ENCODE measurements around the gene METTL25B.
"Not testable (repeated sequence)": the region's sequence is repeated elsewhere in the genome, so short reads cannot be mapped to it uniquely, and the experiment has no call there.

METTL25B gene

GRCh38 chr1:156752843-156753482 is 24.7 kb downstream of the METTL25B start:
- H3K4me3 ChIP-seq (ENCODE audit: low read depth in 1 of 5, low read length in 5 of 5): peak overlapping the region; percentile 78 to 98 (median 93)
- H3K27me3 ChIP-seq (ENCODE audit: control insufficient read depth in 5 of 5, insufficient read depth in 4 of 5, low read length in 5 of 5): no peaks in the 10 kb centered on the region
- H3K4me1 ChIP-seq (ENCODE audit: control insufficient read depth in 5 of 5, insufficient read depth in 5 of 5, low read length in 5 of 5): peaks cover 19 to 61% (median 55%) of the 10 kb centered on the region in 5 donors
- peak overlapping the region in 3 of 5 donors; percentile 87 to 96 (median 91) for H3K9ac ChIP-seq (ENCODE audit: low read length in 5 of 5)
- peak overlapping the region; percentile 94 for H3K27ac ChIP-seq (ENCODE audit: low read depth, low read length)
- no peaks in the 10 kb centered on the region for H3K36me3 ChIP-seq (ENCODE audit: control insufficient read depth in 5 of 5, insufficient read depth in 5 of 5, low read length in 5 of 5)
- H3K9me3 ChIP-seq (ENCODE audit: control insufficient read depth in 5 of 5, low read length in 5 of 5): no peaks in the 10 kb centered on the region

GRCh38 chr1:156754219-156754618 is 25.9 kb downstream of the METTL25B start:
- Histone ChIP-seq H3K4me3 (ENCODE audit: low read depth in 1 of 5, low read length in 5 of 5) (no peak overlapping the region), H3K9ac (ENCODE audit: low read length in 5 of 5) (no peak overlapping the region), H3K9me3 (ENCODE audit: control insufficient read depth in 5 of 5, low read length in 5 of 5) (no peaks in the 10 kb centered on the region), H3K27me3 (ENCODE audit: control insufficient read depth in 5 of 5, insufficient read depth in 4 of 5, low read length in 5 of 5) (no peaks in the 10 kb centered on the region), H3K27ac (ENCODE audit: low read depth, low read length) (no peak overlapping the region), H3K4me1 (ENCODE audit: control insufficient read depth in 5 of 5, insufficient read depth in 5 of 5, low read length in 5 of 5) (peaks cover 10 to 48% (median 42%) of the 10 kb centered on the region in 5 donors), H3K36me3 (ENCODE audit: control insufficient read depth in 5 of 5, insufficient read depth in 5 of 5, low read length in 5 of 5) (no peaks in the 10 kb centered on the region)

DNA sequence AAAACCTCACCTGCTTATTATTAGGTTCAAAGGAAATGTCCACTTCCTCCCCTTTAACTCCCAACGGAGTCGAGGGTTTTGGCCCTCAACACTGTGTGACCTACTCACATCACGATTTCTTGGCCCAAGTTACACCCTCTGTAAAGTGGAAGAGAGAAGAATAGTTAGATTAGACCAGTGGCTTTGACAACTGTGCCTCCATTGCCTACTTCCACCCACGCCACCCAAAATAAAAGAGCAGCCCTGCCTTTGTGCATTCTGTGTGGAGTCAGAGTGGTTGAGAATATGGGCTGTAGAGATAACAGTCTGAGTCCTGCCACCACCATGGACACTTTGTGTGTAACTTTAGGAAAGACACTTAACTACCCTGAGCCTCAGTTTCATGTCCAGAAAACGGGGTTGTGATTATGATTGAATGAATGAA is 27.3 kb downstream of the METTL25B start:
- H3K9ac ChIP-seq (ENCODE audit: low read length in 5 of 5): no peak overlapping the region
- no peaks in the 10 kb centered on the region for H3K36me3 ChIP-seq (ENCODE audit: control insufficient read depth in 5 of 5, insufficient read depth in 5 of 5, low read length in 5 of 5)
- no peak overlapping the region for H3K27ac ChIP-seq (ENCODE audit: low read depth, low read length)
- no peak overlapping the region for H3K4me3 ChIP-seq (ENCODE audit: low read depth in 1 of 5, low read length in 5 of 5)
- peaks cover 6 to 35% (median 29%) of the 10 kb centered on the region in 5 donors for H3K4me1 ChIP-seq (ENCODE audit: control insufficient read depth in 5 of 5, insufficient read depth in 5 of 5, low read length in 5 of 5)
- no peaks in the 10 kb centered on the region for H3K9me3 ChIP-seq (ENCODE audit: control insufficient read depth in 5 of 5, low read length in 5 of 5)
- no peaks in the 10 kb centered on the region for H3K27me3 ChIP-seq (ENCODE audit: control insufficient read depth in 5 of 5, insufficient read depth in 4 of 5, low read length in 5 of 5)

GRCh38 chr1:156756355-156756754 is 28.1 kb downstream of the METTL25B start:
- Histone ChIP-seq H3K9ac (ENCODE audit: low read length in 5 of 5) (no peak overlapping the region), H3K27ac (ENCODE audit: low read depth, low read length) (no peak overlapping the region), H3K9me3 (ENCODE audit: control insufficient read depth in 5 of 5, low read length in 5 of 5) (no peaks in the 10 kb centered on the region), H3K4me3 (ENCODE audit: low read depth in 1 of 5, low read length in 5 of 5) (no peak overlapping the region), H3K27me3 (ENCODE audit: control insufficient read depth in 5 of 5, insufficient read depth in 4 of 5, low read length in 5 of 5) (no peaks in the 10 kb centered on the region), H3K4me1 (ENCODE audit: control insufficient read depth in 5 of 5, insufficient read depth in 5 of 5, low read length in 5 of 5) (peaks cover 6 to 34% (median 28%) of the 10 kb centered on the region in 5 donors), H3K36me3 (ENCODE audit: control insufficient read depth in 5 of 5, insufficient read depth in 5 of 5, low read length in 5 of 5) (no peaks in the 10 kb centered on the region)

DNA sequence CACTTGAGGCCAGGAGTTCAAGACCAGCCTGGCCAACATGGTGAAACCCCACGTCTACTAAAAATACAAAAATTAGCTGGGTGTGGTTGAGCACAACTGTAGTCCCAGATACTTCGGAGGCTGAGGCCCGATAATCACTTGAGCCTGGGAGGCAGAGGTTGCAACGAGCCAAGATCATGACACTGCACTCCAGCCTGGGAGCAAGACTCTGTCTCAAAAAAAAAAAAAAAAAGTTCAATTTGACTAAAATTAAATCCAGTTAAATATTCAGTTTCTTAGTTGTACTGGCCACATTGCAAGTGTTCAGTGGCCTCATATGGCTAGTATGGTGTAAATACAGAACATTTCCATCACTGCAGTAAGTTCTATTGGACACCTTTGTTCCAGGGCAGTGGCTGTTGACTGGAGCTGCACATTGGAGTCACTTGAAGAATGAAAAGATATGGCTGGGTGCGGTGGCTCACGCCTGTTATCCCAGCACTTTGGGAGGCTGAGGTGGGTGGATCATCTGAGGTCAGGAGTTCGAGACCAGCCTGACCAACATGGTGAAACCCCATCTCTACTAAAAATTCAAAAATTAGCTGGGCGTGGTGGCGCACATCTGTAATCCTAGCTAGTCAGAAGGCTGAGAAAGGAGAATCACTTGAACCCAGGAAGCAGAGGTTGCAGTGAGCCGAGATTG is 29.4 kb downstream of the METTL25B start:
- H3K27me3 ChIP-seq (ENCODE audit: control insufficient read depth in 5 of 5, insufficient read depth in 4 of 5, low read length in 5 of 5); H3K9me3 ChIP-seq (ENCODE audit: control insufficient read depth in 5 of 5, low read length in 5 of 5); H3K36me3 ChIP-seq (ENCODE audit: control insufficient read depth in 5 of 5, insufficient read depth in 5 of 5, low read length in 5 of 5); H3K27ac ChIP-seq (ENCODE audit: low read depth, low read length); H3K4me3 ChIP-seq (ENCODE audit: low read depth in 1 of 5, low read length in 5 of 5); H3K9ac ChIP-seq (ENCODE audit: low read length in 5 of 5): not testable (repeated sequence)
- H3K4me1 ChIP-seq (ENCODE audit: control insufficient read depth in 5 of 5, insufficient read depth in 5 of 5, low read length in 5 of 5): peaks cover under 1 to 26% (median 20%) of the 10 kb centered on the region in 5 donors

DNA sequence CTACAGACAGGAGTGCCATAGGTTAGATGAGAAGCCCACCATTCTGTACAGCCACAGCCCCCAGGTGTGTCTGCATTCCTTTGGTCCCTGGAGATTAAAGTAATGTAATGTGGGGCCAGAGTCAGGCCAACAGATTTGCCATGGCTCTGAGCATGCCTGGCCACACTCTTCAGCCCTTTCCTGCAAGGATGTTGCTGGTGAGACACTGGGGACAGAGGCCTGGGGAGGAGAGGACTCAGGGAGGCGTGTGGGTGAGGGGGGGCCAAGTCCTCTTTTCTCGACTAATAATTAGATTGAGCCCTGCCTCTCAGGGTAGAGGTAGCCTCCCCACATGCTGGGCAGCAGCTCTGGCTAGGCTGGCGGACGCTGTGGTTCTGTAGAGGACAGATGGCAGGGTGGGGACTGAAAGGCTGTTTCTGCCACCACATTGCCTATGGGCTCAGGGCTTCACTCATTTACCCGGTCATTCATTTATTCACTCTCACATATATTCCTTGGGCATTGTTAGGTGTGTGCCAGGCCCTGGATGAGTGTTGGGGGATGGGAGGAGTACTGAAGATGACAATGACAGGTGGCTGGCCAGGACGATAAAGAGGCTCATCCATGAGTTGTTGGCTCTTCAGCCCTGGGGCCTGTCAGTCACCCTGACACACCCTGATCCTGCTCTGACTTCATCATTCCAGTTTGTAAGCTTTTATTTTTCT is 32.0 kb downstream of the METTL25B start:
- H3K9ac ChIP-seq (ENCODE audit: low read length in 5 of 5): no peak overlapping the region
- no peaks in the 10 kb centered on the region for H3K36me3 ChIP-seq (ENCODE audit: control insufficient read depth in 5 of 5, insufficient read depth in 5 of 5, low read length in 5 of 5)
- peaks cover 0 to 6% (median 5%) of the 10 kb centered on the region in 5 donors for H3K4me1 ChIP-seq (ENCODE audit: control insufficient read depth in 5 of 5, insufficient read depth in 5 of 5, low read length in 5 of 5)
- H3K27me3 ChIP-seq (ENCODE audit: control insufficient read depth in 5 of 5, insufficient read depth in 4 of 5, low read length in 5 of 5): no peaks in the 10 kb centered on the region
- no peak overlapping the region for H3K27ac ChIP-seq (ENCODE audit: low read depth, low read length)
- H3K9me3 ChIP-seq (ENCODE audit: control insufficient read depth in 5 of 5, low read length in 5 of 5): no peaks in the 10 kb centered on the region
- H3K4me3 ChIP-seq (ENCODE audit: low read depth in 1 of 5, low read length in 5 of 5): no peak overlapping the region

- Histone ChIP-seq H3K4me1 (ENCODE audit: control insufficient read depth in 5 of 5, insufficient read depth in 5 of 5, low read length in 5 of 5) (peaks cover 0 to under 1% (median under 1%) of the 10 kb centered on the region in 5 donors), H3K9me3 (ENCODE audit: control insufficient read depth in 5 of 5, low read length in 5 of 5) (no peaks in the 10 kb centered on the region), H3K9ac (ENCODE audit: low read length in 5 of 5) (no peak overlapping the region), H3K4me3 (ENCODE audit: low read depth in 1 of 5, low read length in 5 of 5) (no peak overlapping the region), H3K36me3 (ENCODE audit: control insufficient read depth in 5 of 5, insufficient read depth in 5 of 5, low read length in 5 of 5) (no peaks in the 10 kb centered on the region), H3K27me3 (ENCODE audit: control insufficient read depth in 5 of 5, insufficient read depth in 4 of 5, low read length in 5 of 5) (no peaks in the 10 kb centered on the region), H3K27ac (ENCODE audit: low read depth, low read length) (no peak overlapping the region)
Observed at GRCh38 chr1:156760796-156761104, 32.5 kb downstream of the METTL25B start.

GRCh38 chr1:156765136-156765535 is 36.9 kb downstream of the METTL25B start:
- not testable (repeated sequence) for H3K27ac ChIP-seq (ENCODE audit: low read depth, low read length); H3K9ac ChIP-seq (ENCODE audit: low read length in 5 of 5); H3K4me3 ChIP-seq (ENCODE audit: low read depth in 1 of 5, low read length in 5 of 5); H3K36me3 ChIP-seq (ENCODE audit: control insufficient read depth in 5 of 5, insufficient read depth in 5 of 5, low read length in 5 of 5); H3K27me3 ChIP-seq (ENCODE audit: control insufficient read depth in 5 of 5, insufficient read depth in 4 of 5, low read length in 5 of 5); H3K9me3 ChIP-seq (ENCODE audit: control insufficient read depth in 5 of 5, low read length in 5 of 5)
- H3K4me1 ChIP-seq (ENCODE audit: control insufficient read depth in 5 of 5, insufficient read depth in 5 of 5, low read length in 5 of 5): peaks cover 11 to 28% (median 26%) of the 10 kb centered on the region in 5 donors

DNA sequence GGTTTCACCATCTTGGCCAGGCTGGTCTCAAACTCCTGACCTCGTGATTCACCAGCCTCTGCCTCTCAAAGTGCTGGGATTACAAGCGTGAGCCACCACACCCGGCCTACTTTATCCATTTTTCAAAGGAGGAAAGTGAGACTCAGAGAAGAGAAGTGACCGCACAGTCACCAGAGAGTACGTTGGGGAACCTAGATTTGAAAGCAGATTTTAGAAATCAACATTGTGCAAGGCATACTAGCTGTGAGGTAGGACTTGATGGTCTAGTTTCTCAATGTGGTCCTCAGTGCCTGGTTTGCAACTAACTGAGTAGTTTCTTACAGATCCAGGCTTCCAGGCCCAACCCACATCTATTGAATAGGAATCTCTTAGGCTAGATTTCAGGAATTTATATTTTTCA is 37.4 kb downstream of the METTL25B start:
- Histone ChIP-seq H3K9me3 (ENCODE audit: control insufficient read depth in 5 of 5, low read length in 5 of 5) (no peaks in the 10 kb centered on the region), H3K27me3 (ENCODE audit: control insufficient read depth in 5 of 5, insufficient read depth in 4 of 5, low read length in 5 of 5) (no peaks in the 10 kb centered on the region), H3K27ac (ENCODE audit: low read depth, low read length) (no peak overlapping the region), H3K36me3 (ENCODE audit: control insufficient read depth in 5 of 5, insufficient read depth in 5 of 5, low read length in 5 of 5) (peaks cover 0 to 7% (median 2%) of the 10 kb centered on the region in 5 donors), H3K9ac (ENCODE audit: low read length in 5 of 5) (no peak overlapping the region), H3K4me3 (ENCODE audit: low read depth in 1 of 5, low read length in 5 of 5) (no peak overlapping the region), H3K4me1 (ENCODE audit: control insufficient read depth in 5 of 5, insufficient read depth in 5 of 5, low read length in 5 of 5) (peaks cover 11 to 33% (median 26%) of the 10 kb centered on the region in 5 donors)
